ENCODE measurements around the gene MAPK8IP1.

- TF ChIP-seq CTCF (IDR thresholded peaks at IDR 0.05), result no peak
- no peak for TF ChIP-seq POLR2AphosphoS5 (IDR thresholded peaks at IDR 0.05)
- no peak for TF ChIP-seq POLR2A (IDR thresholded peaks at IDR 0.05)
- no peak for TF ChIP-seq EP300 (IDR thresholded peaks at IDR 0.05)
Measured at GRCh38 chr11:45860764-45861510, 24.5 kb upstream of the MAPK8IP1 start.

Measured in sigmoid colon (tissue), 4 donors.